Activated CD4-positive, alpha-beta T cell treated with anti-CD3 and anti-CD28 coated beads, Interleukin-2, amount 50 U/mL, for 4 hours (primary cell): ENCODE data around the gene NAP1L1.
A peak's percentile ranks its signal among the peaks of the same experiment; 100 is the strongest.

Source experiments
- DNase-seq, 2 experiments: peaks; one replicate each; pipeline ENCODE4 v3.0.0-alpha.2; 2020

The NAP1L1 gene, protein sequence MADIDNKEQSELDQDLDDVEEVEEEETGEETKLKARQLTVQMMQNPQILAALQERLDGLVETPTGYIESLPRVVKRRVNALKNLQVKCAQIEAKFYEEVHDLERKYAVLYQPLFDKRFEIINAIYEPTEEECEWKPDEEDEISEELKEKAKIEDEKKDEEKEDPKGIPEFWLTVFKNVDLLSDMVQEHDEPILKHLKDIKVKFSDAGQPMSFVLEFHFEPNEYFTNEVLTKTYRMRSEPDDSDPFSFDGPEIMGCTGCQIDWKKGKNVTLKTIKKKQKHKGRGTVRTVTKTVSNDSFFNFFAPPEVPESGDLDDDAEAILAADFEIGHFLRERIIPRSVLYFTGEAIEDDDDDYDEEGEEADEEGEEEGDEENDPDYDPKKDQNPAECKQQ

DNA sequence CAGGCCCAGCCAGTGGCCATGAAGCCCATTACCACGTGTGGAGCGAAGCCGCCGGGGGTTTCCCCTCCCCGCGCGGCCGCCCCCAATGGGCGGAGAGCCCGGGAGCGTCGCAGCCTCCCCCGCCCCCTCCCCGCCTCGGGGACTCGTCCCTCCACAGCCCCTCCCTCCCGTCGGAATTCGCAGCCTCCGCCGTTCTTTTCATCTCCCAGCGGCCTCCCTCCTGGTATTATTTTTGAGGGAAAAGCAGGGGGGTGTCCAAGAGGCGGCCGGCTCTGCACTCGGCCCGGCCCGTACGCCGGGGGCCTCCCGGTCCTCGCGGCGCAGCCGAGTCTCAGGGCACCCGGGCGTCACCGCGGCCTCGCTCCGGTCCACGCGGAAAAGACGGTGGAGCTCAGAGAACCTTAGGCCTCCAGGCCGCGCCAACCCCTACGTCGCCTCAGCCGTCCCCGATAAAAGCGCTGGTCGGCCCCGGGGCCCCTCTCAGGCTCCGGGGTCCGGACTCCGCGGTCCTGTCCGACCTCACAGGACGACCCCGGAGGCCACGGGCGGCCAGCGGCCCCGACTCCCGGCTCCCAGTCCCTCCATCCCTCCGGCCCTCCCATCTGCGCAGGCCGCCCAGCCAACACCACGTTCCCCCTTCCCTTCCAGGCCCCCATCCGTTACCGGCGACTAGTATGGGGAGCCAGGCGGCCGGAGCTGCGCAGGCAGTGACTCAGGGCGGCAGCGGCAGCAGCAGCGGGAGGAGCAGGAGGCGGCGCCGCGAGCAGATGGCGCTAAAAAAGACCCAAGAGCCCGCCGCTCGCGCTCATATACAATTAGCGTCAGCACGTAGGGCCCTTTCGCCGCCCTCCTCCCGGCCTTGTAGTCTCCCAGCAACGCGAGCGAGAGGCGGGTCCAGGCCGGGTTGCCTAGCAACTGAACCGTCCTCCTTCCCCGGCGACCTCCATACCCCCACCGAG, at the start of gene NAP1L1:
Gene NAP1L1 (minus strand): TSS at position 782 of the 959 bp plus-strand sequence. CDS start 10,466 bp downstream, outside the sequence.
- DNase-seq = peak; percentile 96

GRCh38 chr12:76127588-76127987, 43.1 kb upstream of the NAP1L1 start:
- no peak for DNase-seq

DNA sequence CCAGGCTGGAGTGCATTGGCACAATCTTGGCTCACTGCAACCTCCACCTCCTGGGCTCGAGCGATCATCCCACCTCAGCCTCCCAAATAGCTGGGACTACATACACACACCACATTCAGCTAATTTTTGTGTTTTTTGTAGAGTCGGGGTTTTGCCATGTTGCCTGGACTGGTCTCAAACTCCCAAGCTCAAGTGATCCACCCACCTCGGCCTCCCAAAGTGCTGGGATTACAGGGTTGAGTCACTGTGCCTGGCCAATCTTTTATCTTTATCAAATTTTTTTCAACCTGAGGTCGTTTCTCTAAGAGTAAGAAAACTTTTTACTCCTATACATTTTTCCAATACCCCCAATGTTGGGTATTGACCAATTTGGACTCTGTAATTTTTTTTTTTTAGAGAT, 40.0 kb upstream of the NAP1L1 start:
- DNase-seq = no peak

GRCh38 chr12:76123259-76124212, 39.1 kb upstream of the NAP1L1 start:
- no peak for DNase-seq

DNA sequence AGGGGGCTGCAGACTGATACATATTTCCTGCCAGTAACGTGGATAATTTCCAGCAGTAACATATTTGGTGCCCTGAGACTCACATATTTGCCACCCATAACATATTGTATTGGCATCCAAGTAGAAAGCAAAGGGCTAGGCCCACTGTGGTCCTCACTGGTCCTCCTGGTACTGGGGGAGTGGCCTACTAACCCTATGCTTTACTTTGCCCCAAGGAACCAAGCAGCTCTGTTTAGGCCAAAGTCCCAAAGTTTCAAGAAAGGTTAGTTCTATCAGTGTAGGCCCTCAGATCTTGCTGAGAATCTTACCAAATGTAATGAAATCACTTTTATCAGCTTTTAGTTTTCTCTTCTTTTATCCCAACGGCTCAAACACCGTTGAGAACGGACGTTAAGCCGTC, 35.4 kb upstream of the NAP1L1 start:
- DNase-seq = no peak

DNA sequence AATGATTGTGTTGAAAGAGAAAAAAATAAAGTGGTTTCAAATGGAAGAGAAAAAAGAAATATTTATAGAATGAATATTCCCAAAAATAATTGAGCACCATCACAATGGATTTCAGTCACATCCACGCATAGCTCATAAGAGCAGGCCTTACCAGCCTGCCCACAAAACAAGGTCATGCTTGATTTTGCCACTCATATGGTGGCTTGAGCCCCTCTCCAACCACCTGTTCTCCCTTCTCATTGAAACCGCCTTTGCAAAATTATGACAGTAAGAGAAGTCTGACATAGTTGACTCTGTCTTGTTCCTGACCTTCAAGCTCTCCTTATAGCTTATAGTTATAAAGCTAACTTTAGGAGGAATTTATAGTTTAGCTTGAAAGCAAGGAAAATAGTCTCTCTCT, 33.3 kb upstream of the NAP1L1 start:
- no peak for DNase-seq

DNA sequence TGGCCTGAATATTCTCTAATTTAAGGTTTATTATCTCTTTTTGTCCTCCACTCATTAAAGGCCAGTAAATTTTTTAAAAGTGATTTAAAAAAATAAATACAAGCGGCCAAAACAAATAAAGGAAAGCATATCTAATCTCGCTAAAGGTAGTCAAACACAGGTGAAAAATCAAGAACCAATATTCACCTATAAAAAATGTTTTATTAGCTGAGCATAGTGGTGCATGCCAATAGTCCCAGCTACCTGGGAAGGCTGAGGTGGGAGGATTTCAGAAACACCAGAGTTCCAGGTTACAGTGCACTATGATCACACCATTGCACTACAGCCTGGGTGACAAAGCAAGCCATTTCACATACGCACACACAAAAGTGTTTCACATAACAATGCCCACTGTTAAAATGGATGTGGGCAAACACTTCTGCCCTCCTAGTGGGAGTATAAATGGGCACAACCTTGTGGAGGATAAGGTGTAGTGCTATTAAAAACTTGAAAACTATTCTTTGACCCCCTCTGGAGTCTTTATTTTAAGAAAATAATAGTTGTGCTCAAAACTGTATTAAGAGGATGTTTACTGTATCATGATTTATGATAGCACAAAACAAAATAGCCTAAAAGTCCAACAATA, 32.7 kb upstream of the NAP1L1 start:
- no peak for DNase-seq

DNA sequence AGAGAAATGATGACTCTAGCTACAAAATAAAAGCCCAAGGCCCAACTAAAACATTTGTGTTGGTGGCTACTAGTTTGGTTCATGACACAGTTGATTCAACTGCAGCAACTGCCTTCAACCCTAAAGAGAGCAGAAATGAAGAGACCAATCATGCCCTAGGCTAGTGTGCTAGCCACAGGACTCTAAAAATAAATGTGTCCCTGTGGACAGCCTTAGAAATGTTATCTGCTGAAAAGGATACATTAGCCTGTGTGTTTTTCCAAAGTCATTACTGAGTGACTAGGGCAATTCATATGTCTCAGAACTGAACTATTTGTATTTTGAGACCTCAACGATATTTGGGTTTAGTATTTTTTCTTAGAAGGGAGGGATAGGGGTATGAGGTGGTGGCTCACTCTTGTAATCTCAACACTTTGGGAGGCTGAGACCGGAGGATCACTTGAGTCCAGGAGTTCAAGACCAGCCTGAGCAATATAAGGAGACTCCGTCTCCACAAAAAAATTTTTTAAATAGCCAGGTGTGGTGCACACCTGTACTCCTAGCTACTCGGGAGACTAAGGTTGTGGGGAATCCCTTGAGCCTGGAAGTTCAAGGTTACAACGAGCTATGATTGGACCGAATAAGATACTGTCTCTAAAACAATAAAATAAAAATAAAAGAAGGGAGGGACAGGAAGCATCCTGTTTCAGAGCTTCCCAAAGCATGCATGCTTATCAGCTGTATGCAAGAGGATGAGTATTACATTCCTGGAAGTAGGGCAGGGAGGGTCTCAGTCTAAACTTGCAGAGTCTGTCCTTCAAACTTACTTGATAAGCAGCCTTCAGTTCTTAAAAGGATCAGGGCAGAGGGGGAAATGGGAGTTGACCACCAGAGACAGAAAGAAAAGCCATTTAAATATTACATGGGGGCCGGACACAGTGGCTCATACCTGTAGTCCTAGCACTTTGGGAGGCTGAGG, 29.6 kb upstream of the NAP1L1 start:
- DNase-seq = no peak

- DNase-seq = no peak
These were observed 26.8 kb upstream of the NAP1L1 start for GRCh38 chr12:76111209-76111749.

DNA sequence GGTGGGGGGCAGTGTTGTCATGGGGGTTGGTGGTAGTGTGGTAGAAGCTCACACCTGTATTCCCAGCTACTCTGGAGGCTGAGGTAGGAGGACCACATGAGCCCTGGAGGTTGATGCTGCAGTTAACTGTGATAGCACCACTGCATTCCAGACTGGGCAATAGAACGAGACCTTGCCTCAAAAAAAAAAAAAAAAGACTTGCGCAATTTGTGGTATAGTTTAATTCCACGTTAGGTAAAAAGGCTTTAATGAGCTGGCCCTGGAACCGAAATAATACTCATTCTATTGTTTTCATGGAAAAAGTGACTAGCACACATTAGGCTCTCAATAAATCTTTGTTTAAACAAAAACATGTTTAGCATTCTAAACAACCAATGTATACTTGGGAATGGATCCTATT, 25.4 kb upstream of the NAP1L1 start:
- DNase-seq = no peak

- DNase-seq = no peak
These were observed 23.9 kb upstream of the NAP1L1 start for GRCh38 chr12:76108356-76108755.

GRCh38 chr12:76106631-76107030, 22.1 kb upstream of the NAP1L1 start:
- DNase-seq = no peak

- DNase-seq = no peak
These were observed 19.5 kb upstream of the NAP1L1 start for GRCh38 chr12:76103958-76104357.

DNA sequence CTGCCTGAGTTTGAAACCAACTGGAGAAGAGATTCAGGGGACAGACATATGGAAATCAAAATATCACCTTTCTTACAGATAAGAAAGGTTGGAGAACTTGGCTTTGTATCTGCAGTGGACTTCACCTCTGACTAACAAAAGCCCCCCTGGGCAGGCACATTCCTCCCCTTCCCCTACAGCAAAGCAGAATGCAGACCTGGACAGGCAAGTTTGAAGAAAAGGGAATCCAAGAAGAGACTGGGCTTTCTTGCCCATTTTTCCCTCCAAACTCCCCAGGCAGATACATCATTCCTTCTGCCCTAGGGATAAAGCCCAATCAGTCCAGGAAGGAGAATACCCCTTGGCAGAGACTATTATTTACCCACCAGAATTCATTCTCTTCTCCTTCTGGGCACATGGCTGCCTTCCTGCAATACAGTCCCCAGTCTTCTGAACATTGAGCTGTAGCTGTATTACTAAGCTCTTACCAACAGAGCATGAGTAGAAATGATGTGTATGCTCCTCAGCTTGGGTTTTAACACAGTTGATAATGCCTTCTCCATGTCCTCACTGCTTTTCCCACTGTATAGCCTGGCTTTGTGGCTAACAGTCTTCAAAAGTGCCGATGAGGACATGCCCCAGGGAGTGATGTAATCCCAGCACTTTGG, 17.4 kb upstream of the NAP1L1 start:
- no peak for DNase-seq

DNA sequence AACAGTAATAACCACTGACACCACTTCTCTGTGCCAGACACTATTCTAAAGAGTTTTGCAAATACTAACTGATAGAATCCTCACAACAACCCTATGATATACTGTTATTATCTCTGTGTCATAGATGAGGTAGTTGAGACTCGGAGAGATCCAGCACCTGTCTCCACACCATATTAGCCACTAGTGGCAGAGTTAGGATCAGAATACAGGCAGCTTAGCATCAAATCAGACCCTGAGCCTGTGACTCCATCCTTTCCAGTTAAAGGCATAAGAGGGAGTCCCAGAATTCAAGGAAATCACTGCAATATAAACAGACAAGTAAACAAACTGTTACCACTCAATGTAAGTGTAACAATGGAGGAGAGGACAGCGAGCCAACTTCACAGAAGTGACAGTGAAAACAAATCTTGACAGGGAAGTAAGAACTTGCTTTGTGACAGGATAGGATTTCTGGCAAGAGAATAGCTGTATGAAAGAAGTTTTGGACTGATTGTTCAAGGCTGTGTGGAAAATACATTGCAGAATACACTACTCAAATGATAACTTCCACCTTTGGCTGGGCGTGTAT, 11.7 kb upstream of the NAP1L1 start:
- no peak for DNase-seq

DNA sequence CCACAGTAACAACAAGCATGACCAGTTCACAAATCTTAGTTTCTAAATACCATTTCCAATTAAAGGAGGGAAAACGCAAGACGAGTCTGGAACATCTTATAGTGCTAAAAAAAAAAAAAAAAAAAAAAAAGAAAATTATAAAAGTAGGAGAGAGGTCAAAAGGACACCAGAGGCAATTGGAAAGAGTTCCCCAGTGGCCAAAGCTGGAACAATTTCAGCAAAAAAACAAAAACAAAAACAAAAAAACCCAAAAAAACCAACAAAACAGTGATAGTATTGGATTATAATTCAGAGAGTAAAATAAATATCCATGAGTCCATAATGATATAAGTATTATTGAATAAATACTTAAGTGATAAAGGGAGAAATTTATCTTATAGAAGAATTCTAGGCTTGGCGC, 10.3 kb upstream of the NAP1L1 start:
- no peak for DNase-seq

GRCh38 chr12:76091246-76091754, 6.8 kb upstream of the NAP1L1 start:
- DNase-seq = no peak

DNA sequence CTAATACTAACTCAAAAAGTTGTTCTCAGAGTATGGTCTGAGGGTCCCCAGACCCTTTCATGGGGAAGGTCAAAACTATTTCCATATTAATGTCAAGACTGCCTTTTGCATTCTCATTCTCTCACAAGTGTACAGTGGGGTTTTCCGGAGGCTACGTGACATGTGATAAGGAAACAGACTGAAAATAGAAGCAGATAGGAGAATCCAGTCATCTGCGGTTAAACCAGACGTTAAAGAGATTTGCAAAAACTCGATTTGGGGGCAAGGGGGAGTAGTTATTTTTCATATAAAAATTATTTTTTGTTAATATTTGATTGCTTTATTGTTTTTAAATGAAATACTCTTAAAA, 1.0 kb upstream of the NAP1L1 start:
- no peak for DNase-seq

DNA sequence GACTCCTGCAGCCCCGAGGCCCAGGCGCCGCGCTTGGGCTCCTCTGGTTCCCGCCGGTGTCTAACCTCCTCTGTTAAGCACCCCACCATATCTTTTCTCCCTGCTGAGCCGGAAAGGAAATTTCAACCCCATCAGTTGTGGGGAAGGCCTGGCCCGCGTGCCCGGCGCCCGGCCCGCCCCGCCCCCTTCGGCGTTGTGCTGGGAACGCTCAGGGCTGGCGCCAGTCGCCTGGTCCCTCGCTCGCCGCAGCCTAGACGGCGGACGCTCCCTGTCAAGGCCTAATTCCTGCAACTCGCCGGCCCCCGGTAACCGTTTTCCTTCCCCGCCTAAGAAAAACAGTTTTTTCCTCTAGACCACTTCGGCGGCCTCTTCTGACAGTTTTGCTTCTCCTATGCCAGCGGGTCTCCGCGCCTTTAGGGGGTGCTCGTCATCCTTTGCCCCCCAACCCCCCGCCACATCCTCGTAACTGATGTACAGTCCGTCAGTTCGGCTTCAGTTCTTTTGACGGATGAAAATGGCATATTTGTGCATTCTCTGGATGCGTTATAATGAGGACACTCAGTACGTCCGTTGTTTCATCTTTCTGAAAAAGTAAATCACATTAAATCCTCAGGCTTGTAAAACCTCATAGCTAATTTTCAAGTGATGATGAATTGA, 506 bp upstream of the NAP1L1 start:
- peak; percentile 29 to 34 for DNase-seq
